NT2/D1 (cell line): Measurements from ENCODE around the gene TMEM150A.

Source experiments
- SUZ12 ChIP-seq: IDR thresholded peaks from 2 replicates; pipeline ENCODE4 v1.6.1; 2011; ENCODE audit not compliant: insufficient read length, insufficient read depth; ENCODE audit errors: extremely low read depth
- YY1 ChIP-seq: IDR thresholded peaks from 2 replicates; pipeline ENCODE4 v1.6.1; 2011; ENCODE audit not compliant: insufficient read length, insufficient read depth
- ZNF274 ChIP-seq: IDR thresholded peaks from 2 replicates; pipeline ENCODE4 v1.6.1; 2011; ENCODE audit warnings: mild to moderate bottlenecking, low read depth, low read length

DNA sequence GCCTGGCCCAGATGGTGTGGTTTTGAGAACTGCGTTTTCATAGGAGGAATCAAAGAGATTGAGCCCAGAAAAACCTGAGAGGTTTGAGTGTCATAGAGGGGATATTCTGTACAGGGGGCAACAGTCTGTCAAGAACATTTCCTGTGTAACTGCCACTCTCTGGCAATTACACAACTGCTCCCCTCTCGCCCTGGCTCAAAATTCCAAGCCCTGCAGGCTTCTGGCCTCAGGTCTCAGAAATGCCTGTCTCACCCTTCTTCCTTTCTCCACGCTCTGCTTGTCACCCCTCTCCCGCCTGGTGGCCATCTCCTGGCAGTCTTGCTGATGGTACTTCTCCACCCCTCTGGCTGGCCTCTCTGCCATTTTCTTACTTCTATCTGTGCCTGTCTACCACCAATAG, 14.3 kb downstream of the TMEM150A start:
- TF ChIP-seq SUZ12 (no peak), ZNF274 (no peak), YY1 (no peak)
